IMR-90 (cell line): ENCODE data around the gene CCSER1. TPM values are rescaled to one million over a fixed set of nuclear protein-coding genes. Genes with fewer than 3 reads are reported as not detected.

Experiments
- ATAC-seq: fragments of 200-7000 bp; cut with Tn5 transposase; 2 replicates; pipeline ENCODE4 v1.9.1; 2020; ENCODE audit warnings: low read depth, mild to moderate bottlenecking, moderate library complexity
- BruUV-seq: library from RNA; stranded (reverse); fragments of 400-500 nt; replicated peaks from 2 replicates; lab custom pipeline; 2021; lab: Mats Ljungman, UMichigan
- CTCF ChIA-PET: fragments of 300-600 bp; formaldehyde crosslinking; extraction: SDS; loops from one replicate; lab custom pipeline; 2021; ENCODE audit warnings: antibody characterized with exemption; lab: Yijun Ruan, JAX
- POLR2A ChIA-PET: fragments of 300-600 bp; sonication (Branson Sonifier 250); formaldehyde crosslinking; loops from one replicate; lab custom pipeline; 2022; ENCODE audit warnings: antibody characterized with exemption; ENCODE audit not compliant: unreplicated experiment; lab: Charles Lee
- DNase-seq: peaks from one replicate; pipeline ENCODE4 v3.0.0; 2013
- H2AFZ ChIP-seq: replicated peaks from 2 replicates; pipeline ENCODE3; 2013; ENCODE audit warnings: low read length, mild to moderate bottlenecking; ENCODE audit not compliant: poor library complexity
- H2AK5ac ChIP-seq: 2 replicates; pipeline ENCODE4 v1.6.1; 2013; ENCODE audit warnings: low read depth, low read length, inconsistent platforms
- H2AK9ac ChIP-seq: replicated peaks from 2 replicates; pipeline ENCODE3; 2013; ENCODE audit warnings: mild to moderate bottlenecking, low read depth, low read length, moderate library complexity; ENCODE audit not compliant: poor library complexity
- H2BK120ac ChIP-seq: 2 replicates; pipeline ENCODE4 v1.6.1; 2013; ENCODE audit warnings: low read depth, low read length, inconsistent platforms
- H2BK15ac ChIP-seq: 3 replicates; pipeline ENCODE4 v1.6.1; 2013; ENCODE audit warnings: low read depth, low read length, inconsistent platforms
- H2BK20ac ChIP-seq: 2 replicates; pipeline ENCODE4 v1.6.1; 2013; ENCODE audit warnings: low read depth, mild to moderate bottlenecking, inconsistent platforms, low read length, moderate library complexity
- H2BK5ac ChIP-seq: 2 replicates; pipeline ENCODE4 v1.6.1; 2013; ENCODE audit warnings: mild to moderate bottlenecking, low read depth, low read length, inconsistent platforms; ENCODE audit not compliant: poor library complexity, severe bottlenecking
- H3K14ac ChIP-seq: replicated peaks from 2 replicates; pipeline ENCODE4 v1.6.1; 2013; ENCODE audit warnings: low read depth, low read length, inconsistent platforms
- H3K18ac ChIP-seq: 2 replicates; pipeline ENCODE4 v1.6.1; 2013; ENCODE audit warnings: low read depth, low read length, control low read depth
- H3K23ac ChIP-seq: 2 replicates; pipeline ENCODE4 v1.6.1; 2013; ENCODE audit warnings: low read depth, low read length, inconsistent platforms
- H3K27ac ChIP-seq: 2 replicates; pipeline ENCODE4 v1.5.1; 2013; ENCODE audit warnings: mild to moderate bottlenecking, control low read depth, low read length; ENCODE audit not compliant: insufficient read depth
- H3K27me3 ChIP-seq: 2 replicates; pipeline ENCODE4 v1.6.1; 2013; ENCODE audit warnings: low read length; ENCODE audit not compliant: control insufficient read depth, insufficient read depth
- H3K36me3 ChIP-seq: 2 replicates; pipeline ENCODE4 v1.6.1; 2013; ENCODE audit warnings: low read length, mixed read lengths; ENCODE audit not compliant: control insufficient read depth, insufficient read depth
- H3K4ac ChIP-seq: 2 replicates; pipeline ENCODE4 v1.6.1; 2013; ENCODE audit warnings: low read depth, low read length, inconsistent platforms
- H3K4me1 ChIP-seq: 2 replicates; pipeline ENCODE4 v1.6.1; 2013; ENCODE audit warnings: low read length, mixed read lengths; ENCODE audit not compliant: control insufficient read depth, insufficient read depth
- H3K4me2 ChIP-seq: 2 replicates; pipeline ENCODE4 v1.6.1; 2013; ENCODE audit warnings: low read depth, mild to moderate bottlenecking, control low read depth, low read length, moderate library complexity
- H3K4me3 ChIP-seq: 2 replicates; pipeline ENCODE4 v1.5.1; 2013; ENCODE audit warnings: low read depth, mild to moderate bottlenecking, control low read depth, low read length, moderate library complexity; ENCODE audit not compliant: insufficient read depth
- H3K56ac ChIP-seq: 2 replicates; pipeline ENCODE4 v1.6.1; 2013; ENCODE audit warnings: low read length, inconsistent platforms; ENCODE audit not compliant: insufficient read depth; ENCODE audit errors: extremely low read depth
- H3K79me1 ChIP-seq, 2 experiments: 2 replicates each; pipeline ENCODE4 v1.6.1; 2013; ENCODE audit warnings: low read length in 2 of 2, inconsistent platforms in 1 of 2, low read depth in 1 of 2
- H3K9ac ChIP-seq: 2 replicates; pipeline ENCODE4 v1.6.1; 2013; ENCODE audit warnings: low read depth, low read length, control low read depth
- H3K9me1 ChIP-seq: 2 replicates; pipeline ENCODE4 v1.6.1; 2013; ENCODE audit warnings: low read length, inconsistent platforms; ENCODE audit not compliant: insufficient read depth
- H3K9me3 ChIP-seq: 2 replicates; pipeline ENCODE4 v1.6.1; 2013; ENCODE audit warnings: low read length; ENCODE audit not compliant: control insufficient read depth, insufficient read depth
- H4K20me1 ChIP-seq: 2 replicates; pipeline ENCODE4 v1.6.1; 2013; ENCODE audit warnings: low read length, inconsistent platforms; ENCODE audit not compliant: insufficient read depth
- H4K5ac ChIP-seq: 2 replicates; pipeline ENCODE4 v1.6.1; 2013; ENCODE audit warnings: mild to moderate bottlenecking, low read depth, low read length, control low read depth
- H4K8ac ChIP-seq, 2 experiments: 2 replicates each; pipeline ENCODE4 v1.6.1; 2013; ENCODE audit warnings: low read depth in 2 of 2, low read length in 2 of 2, control low read depth in 1 of 2, inconsistent platforms in 1 of 2
- H4K91ac ChIP-seq: 2 replicates; pipeline ENCODE4 v1.6.1; 2013; ENCODE audit warnings: low read depth, low read length, inconsistent platforms; ENCODE audit not compliant: insufficient read depth
- BHLHE40 ChIP-seq: fragments of 150-350 bp; IDR thresholded peaks from 2 replicates; pipeline ENCODE4 v1.6.1; 2016; ENCODE audit warnings: mild to moderate bottlenecking, low read depth, low read length
- CEBPB ChIP-seq: IDR thresholded peaks from 2 replicates; pipeline ENCODE4 v1.6.1; 2012; ENCODE audit warnings: low read depth, low read length, improper control_type of control experiment
- CHD1 ChIP-seq: IDR thresholded peaks from 2 replicates; pipeline ENCODE4 v1.6.1; 2012; ENCODE audit warnings: low read depth, low read length, improper control_type of control experiment
- FOS ChIP-seq: fragments of 150-350 bp; IDR thresholded peaks from 2 replicates; pipeline ENCODE4 v1.6.1; 2016; ENCODE audit warnings: low read depth, low read length
- MAFK ChIP-seq: IDR thresholded peaks from 2 replicates; pipeline ENCODE4 v1.6.1; 2012; ENCODE audit warnings: low read depth, low read length, improper control_type of control experiment
- MAZ ChIP-seq: IDR thresholded peaks from 2 replicates; pipeline ENCODE4 v1.6.1; 2012; ENCODE audit warnings: low read depth, mild to moderate bottlenecking, low read length, improper control_type of control experiment, moderate library complexity, borderline replicate concordance
- MXI1 ChIP-seq: IDR thresholded peaks from 2 replicates; pipeline ENCODE4 v1.6.1; 2012; ENCODE audit warnings: low read depth, mild to moderate bottlenecking, low read length, moderate library complexity, borderline replicate concordance
- NFE2L2 ChIP-seq: fragments of 150-350 bp; IDR thresholded peaks from 2 replicates; pipeline ENCODE4 v1.6.1; 2016; ENCODE audit warnings: low read depth, mild to moderate bottlenecking, low read length
- POLR2A ChIP-seq: IDR thresholded peaks from 2 replicates; pipeline ENCODE4 v1.6.1; 2012; ENCODE audit warnings: mild to moderate bottlenecking, low read depth, low read length
- RAD21 ChIP-seq: IDR thresholded peaks from 2 replicates; pipeline ENCODE4 v1.6.1; 2012; ENCODE audit warnings: low read length, improper control_type of control experiment
- RCOR1 ChIP-seq: IDR thresholded peaks from 2 replicates; pipeline ENCODE4 v1.6.1; 2012; ENCODE audit warnings: mild to moderate bottlenecking, low read length, improper control_type of control experiment; ENCODE audit not compliant: insufficient replicate concordance
- RFX5 ChIP-seq: IDR thresholded peaks from 2 replicates; pipeline ENCODE4 v1.8.0; 2012; ENCODE audit warnings: low read depth, mild to moderate bottlenecking, low read length, moderate library complexity
- SMC3 ChIP-seq: fragments of 150-350 bp; IDR thresholded peaks from 2 replicates; pipeline ENCODE4 v1.6.1; 2016; ENCODE audit warnings: low read depth, mild to moderate bottlenecking, antibody characterized with exemption, low read length, moderate library complexity
- whole genome bisulfite sequencing, 2 experiments: methylation state at CpG; one replicate each; pipeline versions ENCODE4 v1.1.5 to v1.1.7; 2013; ENCODE audit warnings: missing lambda C conversion rate in 2 of 2; ENCODE audit not compliant: insufficient read length in 1 of 2; ENCODE audit errors: extremely low coverage in 2 of 2; 5-methylcytosine and 5-hydroxymethylcytosine counted together
- dilution Hi-C: fragments of 300-500 bp; cut with HindIII; formaldehyde crosslinking; loops from one replicate; pipeline ENCODE4 v1.14.3; 2018; ENCODE audit warnings: low sequenced_read_pairs; ENCODE audit not compliant: unreplicated experiment
- in situ Hi-C: fragments of 300-500 bp; cut with MboI; formaldehyde crosslinking; loops from 3 replicates; pipeline ENCODE4 v1.14.3; 2019; ENCODE audit warnings: low sequenced_read_pairs, inconsistent platforms, mixed read lengths
- intact Hi-C: fragments of 100-400 bp; cut with micrococcal nuclease; formaldehyde crosslinking; loops from 2 replicates; pipeline ENCODE4 v1.10.0; 2022
- polyA plus RNA-seq, 3 experiments: library from polyadenylated mRNA; depleted of rRNA; stranded (reverse); fragments of >200 nt; gene quantifications; 2 replicates each; pipeline ENCODE4 v1.2.3, GENCODE V29; 2012; ENCODE audit warnings: low replicate concordance in 1 of 3
- total RNA-seq: library from RNA; depleted of rRNA; stranded (reverse); fragments of >200 nt; gene quantifications from 2 replicates; pipeline ENCODE4 v1.2.3, GENCODE V29; 2012
- TF ChIP-seq, protein P1 (sequence below): fragments of 150-350 bp; IDR thresholded peaks from 2 replicates; pipeline ENCODE4 v1.6.1; 2016; ENCODE audit warnings: low read depth, mild to moderate bottlenecking, low read length, moderate library complexity, borderline replicate concordance
- TF ChIP-seq, protein P2 (sequence below): fragments of 150-350 bp; IDR thresholded peaks from 2 replicates; pipeline ENCODE4 v1.6.1; 2017; ENCODE audit warnings: mild to moderate bottlenecking, antibody characterized with exemption, low read length, low read depth
- TF ChIP-seq, protein P3 (sequence below): conservative IDR thresholded peaks from 2 replicates; pipeline ENCODE4 v1.5.1; 2012; ENCODE audit warnings: mild to moderate bottlenecking, low read depth, low read length, improper control_type of control experiment

The CCSER1 gene
- total and polyA plus RNA-seq, 2 of the 4 experiments (the other 2 are of a cell fraction), result not detected

DNA sequence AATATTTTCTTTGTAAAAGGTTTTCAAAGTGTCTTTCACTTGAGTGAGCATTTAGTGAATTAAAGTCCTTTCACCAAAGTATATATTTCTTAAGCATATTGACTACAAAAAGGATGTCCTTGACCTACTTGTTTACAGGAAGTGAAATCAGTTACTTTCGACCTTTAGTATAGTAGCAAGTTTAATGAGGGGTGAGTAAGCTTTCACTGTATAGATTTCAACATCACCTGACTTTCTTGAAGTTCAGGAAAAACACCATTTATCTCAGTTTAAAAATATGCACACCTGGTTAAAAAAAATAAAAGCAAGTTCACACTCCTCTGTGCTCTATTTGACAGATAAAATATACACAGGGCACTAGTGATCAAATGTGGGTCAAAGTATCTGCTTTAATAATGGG is 88.1 kb downstream of the CCSER1 start:
- POLR2A ChIA-PET, result no interaction called here

More for the DNA sequence above, 88.1 kb downstream of the CCSER1 start:
- H3K27ac ChIP-seq, result no peak overlapping the region
- H2AK5ac ChIP-seq, result no peak overlapping the region
- no peak overlapping the region for H3K4me2 ChIP-seq
- no peak for ATAC-seq
- H2AFZ ChIP-seq, result no peak overlapping the region
- dilution Hi-C loops, result no loop called here
- CTCF ChIA-PET, result no interaction called here
- no peak overlapping the region for H3K23ac ChIP-seq
- no peaks in the 10 kb centered on the region for H3K79me1 ChIP-seq
- no peak overlapping the region for H4K91ac ChIP-seq
- no peak overlapping the region for H3K18ac ChIP-seq
- H3K36me3 ChIP-seq, result no peaks in the 10 kb centered on the region
- no peak overlapping the region for H2BK5ac ChIP-seq
- H3K56ac ChIP-seq, result no peak overlapping the region
- DNase-seq, result no peak
- H4K20me1 ChIP-seq, result no peaks in the 10 kb centered on the region
- WGBS, 2 experiments, result no CpG with 5 or more reads among the region's 1 CpG
- in situ Hi-C loops, result no loop called here
- no peak overlapping the region for H2BK15ac ChIP-seq
- H2AK9ac ChIP-seq, result no peak overlapping the region
- no peak overlapping the region for H4K8ac ChIP-seq
- H3K4me1 ChIP-seq, result no peaks in the 10 kb centered on the region
- H2BK120ac ChIP-seq, result no peak overlapping the region
- H3K9ac ChIP-seq, result no peak overlapping the region
- no peak overlapping the region for H3K4me3 ChIP-seq
- H3K27me3 ChIP-seq, result no peaks in the 10 kb centered on the region
- H3K4ac ChIP-seq, result no peak overlapping the region
- no TSS peak for BruUV-seq
- no peaks in the 10 kb centered on the region for H3K9me3 ChIP-seq
- intact Hi-C loops, result no loop called here
- no peak overlapping the region for H3K14ac ChIP-seq
- TF ChIP-seq CEBPB (no peak), NFE2L2 (no peak), MAZ (no peak), MXI1 (no peak), CHD1 (no peak), RCOR1 (no peak), POLR2A (no peak), RAD21 (no peak), MAFK (no peak), BHLHE40 (no peak), RFX5 (no peak), FOS (no peak), SMC3 (no peak)
- TF ChIP-seq, protein P1, sequence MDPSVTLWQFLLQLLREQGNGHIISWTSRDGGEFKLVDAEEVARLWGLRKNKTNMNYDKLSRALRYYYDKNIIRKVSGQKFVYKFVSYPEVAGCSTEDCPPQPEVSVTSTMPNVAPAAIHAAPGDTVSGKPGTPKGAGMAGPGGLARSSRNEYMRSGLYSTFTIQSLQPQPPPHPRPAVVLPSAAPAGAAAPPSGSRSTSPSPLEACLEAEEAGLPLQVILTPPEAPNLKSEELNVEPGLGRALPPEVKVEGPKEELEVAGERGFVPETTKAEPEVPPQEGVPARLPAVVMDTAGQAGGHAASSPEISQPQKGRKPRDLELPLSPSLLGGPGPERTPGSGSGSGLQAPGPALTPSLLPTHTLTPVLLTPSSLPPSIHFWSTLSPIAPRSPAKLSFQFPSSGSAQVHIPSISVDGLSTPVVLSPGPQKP, result no peak
- TF ChIP-seq, protein P2, sequence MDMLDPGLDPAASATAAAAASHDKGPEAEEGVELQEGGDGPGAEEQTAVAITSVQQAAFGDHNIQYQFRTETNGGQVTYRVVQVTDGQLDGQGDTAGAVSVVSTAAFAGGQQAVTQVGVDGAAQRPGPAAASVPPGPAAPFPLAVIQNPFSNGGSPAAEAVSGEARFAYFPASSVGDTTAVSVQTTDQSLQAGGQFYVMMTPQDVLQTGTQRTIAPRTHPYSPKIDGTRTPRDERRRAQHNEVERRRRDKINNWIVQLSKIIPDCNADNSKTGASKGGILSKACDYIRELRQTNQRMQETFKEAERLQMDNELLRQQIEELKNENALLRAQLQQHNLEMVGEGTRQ, result no peak
- TF ChIP-seq, protein P3, sequence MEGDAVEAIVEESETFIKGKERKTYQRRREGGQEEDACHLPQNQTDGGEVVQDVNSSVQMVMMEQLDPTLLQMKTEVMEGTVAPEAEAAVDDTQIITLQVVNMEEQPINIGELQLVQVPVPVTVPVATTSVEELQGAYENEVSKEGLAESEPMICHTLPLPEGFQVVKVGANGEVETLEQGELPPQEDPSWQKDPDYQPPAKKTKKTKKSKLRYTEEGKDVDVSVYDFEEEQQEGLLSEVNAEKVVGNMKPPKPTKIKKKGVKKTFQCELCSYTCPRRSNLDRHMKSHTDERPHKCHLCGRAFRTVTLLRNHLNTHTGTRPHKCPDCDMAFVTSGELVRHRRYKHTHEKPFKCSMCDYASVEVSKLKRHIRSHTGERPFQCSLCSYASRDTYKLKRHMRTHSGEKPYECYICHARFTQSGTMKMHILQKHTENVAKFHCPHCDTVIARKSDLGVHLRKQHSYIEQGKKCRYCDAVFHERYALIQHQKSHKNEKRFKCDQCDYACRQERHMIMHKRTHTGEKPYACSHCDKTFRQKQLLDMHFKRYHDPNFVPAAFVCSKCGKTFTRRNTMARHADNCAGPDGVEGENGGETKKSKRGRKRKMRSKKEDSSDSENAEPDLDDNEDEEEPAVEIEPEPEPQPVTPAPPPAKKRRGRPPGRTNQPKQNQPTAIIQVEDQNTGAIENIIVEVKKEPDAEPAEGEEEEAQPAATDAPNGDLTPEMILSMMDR, result no peak
- no peak overlapping the region for H2BK20ac ChIP-seq
- no peaks in the 10 kb centered on the region for H3K9me1 ChIP-seq
- H4K5ac ChIP-seq, result no peak overlapping the region
